ENCODE results near the gene MYLK.
"Not testable (repeated sequence)": the region's sequence is repeated elsewhere in the genome, so short reads cannot be mapped to it uniquely, and the experiment has no call there.

The MYLK gene

DNA sequence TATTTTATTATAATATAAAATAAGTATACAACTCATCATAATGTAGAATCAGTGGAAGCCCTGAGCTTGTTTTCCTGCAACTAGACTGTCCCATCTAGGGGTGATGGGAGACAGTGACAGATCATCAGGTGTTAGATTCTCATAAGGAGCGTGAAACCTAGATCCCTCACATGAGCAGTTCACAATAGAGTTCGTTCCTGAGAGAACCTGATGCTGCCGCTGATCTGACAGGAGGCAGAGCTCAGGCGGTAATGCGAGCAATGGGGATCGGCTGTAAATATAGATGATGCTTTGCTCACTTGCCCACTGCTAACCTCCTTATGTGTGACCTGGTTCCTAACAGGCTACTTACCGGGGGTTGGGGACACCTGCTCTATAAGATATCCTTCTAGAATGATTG is 272.5 kb downstream of the MYLK start:
- not testable (repeated sequence) for DNase-seq

DNA sequence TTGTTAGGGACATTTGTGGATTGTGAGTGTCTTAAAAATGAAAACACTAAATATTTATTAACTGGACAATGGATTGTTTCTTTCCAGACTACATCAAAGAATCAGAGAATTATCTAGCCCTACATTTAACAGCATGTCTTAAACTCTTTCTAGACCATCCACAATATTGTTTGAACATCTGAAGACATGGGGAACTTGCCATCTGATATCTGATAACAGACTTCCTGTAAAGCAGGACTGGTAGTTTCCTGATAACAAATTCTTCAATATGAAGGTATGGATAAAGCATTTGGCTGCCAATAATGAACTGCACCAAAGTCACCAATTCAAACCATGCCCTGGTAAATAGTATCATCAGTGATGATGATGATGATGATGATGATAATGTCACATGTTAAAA is 273.1 kb downstream of the MYLK start:
- DNase-seq, result no peak

DNA sequence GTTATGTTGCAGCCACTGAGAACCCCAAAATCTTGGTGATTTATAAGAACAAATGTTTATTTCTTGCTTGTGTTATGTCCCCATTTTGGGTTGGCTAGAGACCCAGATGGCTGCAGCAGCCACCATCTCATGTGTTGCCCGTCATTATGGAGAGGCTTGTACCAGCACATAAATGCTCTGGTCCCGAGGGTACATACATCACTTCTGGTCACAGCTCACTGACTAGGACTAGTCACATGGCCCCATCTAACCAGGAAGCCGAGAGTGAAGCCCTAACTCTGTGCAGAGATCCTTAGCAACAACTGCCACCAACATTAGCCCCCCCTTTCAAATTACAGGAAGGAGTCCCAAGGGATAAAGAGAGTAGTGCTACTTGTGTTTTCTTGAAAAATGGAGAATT is 273.8 kb downstream of the MYLK start:
- DNase-seq, result no peak

DNA sequence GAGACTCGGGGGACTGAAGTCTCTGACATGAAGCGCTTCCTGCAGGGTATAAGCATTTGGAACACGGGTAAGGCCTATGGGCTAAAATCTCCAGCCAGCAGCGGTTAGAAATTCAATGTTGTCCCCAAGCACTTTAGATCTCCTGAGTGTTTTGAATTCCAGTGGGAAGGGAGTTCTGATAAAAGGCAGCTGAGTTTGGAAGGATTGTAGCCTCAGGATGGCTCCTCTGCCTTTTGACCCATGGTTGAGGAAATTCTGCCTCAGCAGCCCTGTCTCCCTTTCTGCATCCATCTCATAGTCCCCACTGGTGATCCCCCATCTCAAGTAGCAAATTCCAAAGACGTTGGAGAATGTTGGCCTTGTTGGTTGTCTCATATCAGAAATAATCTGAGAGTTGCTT is 275.1 kb downstream of the MYLK start:
- no peak for DNase-seq

DNA sequence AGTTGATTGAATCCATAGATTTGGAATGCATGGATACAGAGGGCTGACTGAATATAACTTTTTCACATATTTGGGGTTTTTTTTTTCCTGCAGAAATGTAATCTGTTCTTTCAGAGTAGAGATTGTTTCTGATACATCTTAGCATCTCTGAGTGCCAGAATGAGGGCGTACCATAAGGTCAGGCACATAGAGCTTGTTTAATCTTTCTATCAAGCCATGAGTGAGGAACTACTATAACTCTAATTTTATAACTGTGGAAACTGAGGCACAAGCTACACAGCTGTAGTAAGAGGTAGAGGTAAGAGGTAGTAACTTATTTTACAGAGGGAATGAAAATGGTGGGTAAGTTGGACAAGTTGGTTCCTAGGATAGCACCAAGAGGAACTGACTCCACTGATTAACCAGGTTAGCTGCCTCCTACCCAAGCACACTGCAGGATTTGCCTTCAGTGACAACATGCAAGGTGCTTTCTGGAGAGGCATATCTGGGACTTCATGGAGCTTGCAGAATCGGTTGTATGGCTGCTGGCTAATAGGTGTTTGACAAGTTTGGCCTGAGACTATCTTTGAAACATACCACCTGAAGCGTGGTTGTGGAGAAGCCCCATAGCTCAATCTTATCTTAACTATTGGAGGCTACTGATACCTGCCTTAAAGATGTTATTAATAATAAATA is 275.7 kb downstream of the MYLK start:
- DNase-seq, result no peak

DNA sequence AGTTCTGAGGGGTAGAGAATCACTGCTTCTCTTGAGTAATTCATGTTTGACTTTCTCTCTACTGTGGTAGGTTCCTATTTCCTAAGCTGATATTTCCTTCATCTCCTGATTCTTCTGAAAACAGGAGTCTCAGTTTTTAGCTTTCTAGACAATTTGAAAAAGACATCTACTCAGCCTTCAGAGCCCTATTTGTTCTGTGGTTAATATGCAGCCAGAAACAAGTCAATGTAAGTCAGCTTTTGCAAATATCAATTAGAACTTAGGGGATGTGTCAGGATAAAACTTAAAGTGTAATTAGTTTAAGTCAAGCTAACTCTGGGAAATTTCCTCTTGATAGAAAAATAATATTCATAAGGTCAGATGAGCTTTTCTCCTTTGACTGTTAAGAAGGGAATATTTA is 277.6 kb downstream of the MYLK start:
- no peak for DNase-seq

DNA sequence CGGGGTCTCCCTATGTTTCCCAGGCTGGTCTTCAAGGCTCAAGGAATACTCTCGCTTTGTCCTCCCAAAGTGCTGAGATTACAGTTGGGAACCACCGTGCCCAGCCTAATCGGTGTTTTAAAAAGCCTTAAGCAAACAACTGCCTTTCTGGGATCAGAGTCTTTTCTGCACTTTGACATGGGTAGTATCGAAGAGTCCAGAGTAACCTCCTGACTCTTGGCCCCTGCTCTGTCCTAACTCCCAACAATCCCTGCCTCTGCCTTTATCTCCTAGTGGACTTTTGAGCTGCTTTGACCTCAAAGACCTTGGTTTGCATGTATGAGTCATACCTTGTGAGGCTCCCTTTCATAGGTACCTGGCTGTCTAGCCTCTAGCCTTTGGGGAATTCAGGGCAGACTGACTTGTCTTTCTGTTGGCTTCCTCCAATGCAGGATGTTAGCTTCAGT is 278.3 kb downstream of the MYLK start:
- no peak for DNase-seq

DNA sequence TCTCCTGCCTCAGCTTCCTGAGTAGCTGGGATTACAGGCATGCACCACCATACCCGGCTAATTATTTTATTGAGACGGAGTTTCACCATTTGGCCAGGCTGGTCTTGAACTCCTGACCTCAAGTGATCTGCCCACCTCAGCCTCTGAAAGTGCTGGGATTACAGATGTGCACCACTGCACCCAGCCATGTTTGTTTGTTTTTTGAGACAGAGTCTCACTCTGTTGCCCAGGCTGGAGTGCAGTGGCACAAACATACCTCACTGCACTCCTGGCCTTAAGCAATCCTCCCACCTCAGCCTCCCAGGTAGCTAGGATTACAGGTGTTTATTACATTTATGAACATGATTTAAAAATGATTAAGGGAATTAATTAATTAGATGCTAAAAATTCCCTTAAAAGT is 281.0 kb downstream of the MYLK start:
- DNase-seq, result not testable (repeated sequence)

DNA sequence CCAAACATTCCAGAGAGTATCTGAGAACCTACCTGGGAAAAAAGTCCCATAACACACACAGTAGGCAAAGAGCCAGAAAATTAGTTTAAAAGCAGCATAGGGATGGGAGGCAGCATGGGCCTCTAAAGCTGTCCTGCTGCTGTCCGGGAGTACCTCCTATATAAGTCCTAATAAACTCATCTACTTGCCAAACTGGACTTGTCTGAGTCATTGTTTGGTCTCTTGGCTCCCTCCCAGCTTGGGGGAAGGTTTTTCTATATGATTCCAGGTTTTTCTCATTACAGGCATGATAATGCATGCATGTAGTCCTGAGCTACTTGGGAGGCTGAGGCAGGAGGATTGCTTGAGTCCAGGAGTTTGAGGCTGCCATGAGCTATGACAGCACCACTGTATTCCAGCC is 281.8 kb downstream of the MYLK start:
- DNase-seq, result no peak

DNA sequence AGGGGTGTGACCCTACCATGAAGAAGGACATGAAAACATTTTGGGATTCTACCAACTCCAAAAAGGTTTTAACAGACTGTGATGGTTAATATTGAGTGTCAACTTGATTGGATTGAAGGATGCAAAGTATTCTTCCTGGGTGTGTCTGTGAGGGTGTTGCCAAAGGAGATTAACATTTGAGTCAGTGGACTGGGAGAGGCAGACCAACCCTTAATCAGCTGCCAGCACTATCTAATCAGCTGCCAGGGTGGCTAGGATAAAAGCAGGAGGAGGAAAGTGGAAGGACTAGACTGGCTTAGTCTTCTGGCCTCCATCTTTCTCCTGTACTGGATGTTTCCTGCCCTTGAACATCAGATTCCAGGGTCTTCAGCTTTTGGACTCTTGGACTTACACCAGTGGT is 283.3 kb downstream of the MYLK start:
- DNase-seq, result not testable (repeated sequence)

DNA sequence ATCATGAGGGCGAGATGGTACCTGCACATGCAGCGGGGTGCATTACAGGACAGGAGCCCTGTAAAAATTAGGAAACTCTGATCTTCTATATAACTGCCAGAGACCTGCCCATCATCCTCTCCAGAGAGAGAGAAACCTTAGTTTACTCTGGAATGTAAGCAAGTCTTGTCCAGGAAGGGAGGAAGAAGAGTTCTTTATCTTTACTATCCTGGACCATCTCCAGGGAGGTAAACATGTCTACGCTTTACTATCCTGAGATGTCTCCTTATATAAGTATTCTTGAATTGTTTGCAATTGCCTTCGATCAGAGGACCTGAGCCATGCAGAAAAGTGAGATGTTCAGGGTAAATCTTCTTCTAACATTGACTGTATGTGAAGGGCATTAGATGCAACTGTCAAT is 286.6 kb downstream of the MYLK start:
- no peak for DNase-seq

DNA sequence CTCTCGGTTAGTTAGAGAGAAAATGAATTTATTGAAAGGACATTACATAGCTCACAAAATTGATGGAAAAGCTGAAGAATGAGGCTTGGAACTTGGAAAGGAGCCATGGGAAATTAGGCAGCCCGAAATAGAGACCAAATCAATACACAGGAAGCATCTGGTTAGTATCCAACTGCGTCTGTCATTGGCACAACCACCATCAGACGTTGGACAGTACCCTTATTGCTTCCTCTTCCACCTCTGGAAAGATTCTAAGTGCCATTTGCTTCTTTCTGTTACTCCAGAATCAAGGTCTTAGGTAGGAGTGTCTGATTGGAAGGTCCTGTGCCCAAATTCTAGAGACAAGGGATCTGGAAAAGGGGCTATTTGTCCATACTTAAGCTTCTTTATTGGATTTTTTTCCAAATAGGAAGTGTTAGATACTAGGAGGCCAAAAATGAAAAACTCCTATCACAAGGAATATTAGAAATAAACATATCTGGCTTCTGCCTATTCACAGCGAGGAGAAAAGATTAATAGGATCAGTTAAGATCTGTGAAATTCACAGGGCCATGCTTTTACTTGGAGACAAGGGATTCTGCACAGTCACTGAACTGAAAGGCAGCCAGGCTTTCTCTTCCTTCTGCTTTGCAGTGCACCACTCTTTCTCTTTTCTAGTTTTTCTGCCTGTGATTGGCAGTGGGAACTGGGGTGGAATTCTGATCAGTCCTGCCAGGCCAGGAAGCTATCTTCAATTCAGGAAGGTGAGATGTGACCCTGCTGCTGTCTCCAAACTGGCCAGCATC is 288.5 kb downstream of the MYLK start:
- no peak for DNase-seq

DNA sequence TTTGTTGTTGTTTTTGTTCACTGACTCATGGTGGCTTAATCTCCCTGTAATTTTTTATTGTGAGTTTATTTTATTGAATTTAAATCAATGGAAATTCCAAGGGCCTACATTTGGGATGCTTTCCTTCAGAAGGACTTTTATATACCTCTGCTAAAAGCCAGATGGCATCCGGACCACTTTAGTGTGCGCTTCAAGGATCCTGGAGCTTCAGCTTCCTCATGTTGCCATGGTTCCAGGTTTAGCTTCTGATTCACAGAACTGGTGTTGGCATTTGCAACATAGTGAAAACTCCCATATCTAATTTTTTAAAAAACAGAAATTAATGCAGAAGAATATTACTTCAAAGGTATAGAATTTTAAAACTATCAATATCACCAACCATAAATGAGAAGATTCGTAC is 290.8 kb downstream of the MYLK start:
- DNase-seq, result no peak

DNA sequence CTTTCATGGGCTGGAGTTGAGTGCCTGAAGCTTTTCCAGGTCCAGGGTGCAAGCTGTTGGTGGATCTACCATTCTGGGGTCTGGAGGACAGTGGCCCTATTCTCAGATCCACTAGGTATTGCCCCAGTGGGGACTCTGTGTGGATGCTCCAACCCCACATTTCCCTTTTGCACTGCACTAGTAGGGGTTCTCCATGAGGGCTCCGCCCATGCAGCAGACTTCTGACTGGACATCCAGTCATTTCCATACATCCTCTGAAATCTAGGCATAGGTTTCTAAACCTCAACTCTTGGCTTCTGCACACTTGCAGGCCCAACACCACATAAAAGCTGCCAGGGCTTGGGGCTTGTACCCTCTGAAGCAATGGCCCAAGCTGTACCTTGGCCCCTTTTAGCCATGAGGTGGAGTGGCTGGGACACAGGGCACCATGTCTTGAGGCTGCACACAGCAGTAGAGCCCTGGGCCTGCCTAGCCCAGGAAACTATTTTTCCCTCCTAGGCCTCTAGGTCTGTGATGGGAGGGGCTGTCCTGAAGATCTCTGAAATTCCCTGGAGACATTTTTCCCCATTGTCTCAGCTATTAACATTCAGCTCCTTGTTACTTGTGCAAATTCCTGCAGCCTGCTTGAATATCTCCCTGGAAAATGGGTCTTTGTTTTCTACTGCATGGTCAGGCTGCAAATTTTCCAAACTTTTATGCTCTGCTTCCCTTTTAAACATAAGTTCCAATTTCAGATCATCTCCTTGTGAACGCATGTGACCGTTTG is 293.3 kb downstream of the MYLK start:
- no peak for DNase-seq

DNA sequence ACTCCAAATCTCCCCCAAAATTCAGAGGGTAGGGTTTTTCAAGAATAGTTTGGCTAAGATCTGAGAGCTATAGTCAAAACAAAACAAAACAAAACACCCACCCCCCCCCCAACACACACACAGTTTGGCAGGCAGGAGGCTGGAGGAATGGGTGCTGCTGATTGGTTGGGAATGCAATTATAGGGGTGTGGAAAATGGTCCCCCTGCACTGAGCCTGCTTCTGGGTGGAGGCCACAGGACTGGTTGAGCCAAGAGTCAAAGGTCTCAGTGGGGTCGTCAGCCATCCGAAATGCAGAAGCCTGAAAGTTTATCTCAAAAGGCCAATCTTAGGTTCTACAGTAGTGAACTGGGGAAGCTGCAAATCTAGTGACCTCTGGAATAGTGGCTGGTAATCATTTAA is 296.7 kb downstream of the MYLK start:
- no peak for DNase-seq

DNA sequence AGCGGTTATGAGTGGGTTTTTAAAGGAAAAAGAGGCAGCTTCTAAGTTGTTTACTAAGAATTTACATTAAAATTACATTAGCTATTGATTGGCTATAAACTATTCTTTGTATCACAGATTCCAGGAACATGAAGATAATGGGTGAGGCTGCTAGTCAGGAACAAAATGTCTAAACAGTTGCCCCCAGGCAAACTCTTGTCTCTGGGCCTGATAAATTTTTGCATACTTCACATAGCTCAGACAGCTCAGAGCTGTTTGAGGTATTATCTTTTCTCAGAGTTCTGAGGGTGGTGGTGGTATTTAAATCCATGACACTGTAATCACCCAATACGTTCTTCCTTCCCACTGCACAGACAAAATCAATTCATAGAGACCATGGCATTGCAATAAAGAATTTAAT is 297.2 kb downstream of the MYLK start:
- no peak for DNase-seq

DNA sequence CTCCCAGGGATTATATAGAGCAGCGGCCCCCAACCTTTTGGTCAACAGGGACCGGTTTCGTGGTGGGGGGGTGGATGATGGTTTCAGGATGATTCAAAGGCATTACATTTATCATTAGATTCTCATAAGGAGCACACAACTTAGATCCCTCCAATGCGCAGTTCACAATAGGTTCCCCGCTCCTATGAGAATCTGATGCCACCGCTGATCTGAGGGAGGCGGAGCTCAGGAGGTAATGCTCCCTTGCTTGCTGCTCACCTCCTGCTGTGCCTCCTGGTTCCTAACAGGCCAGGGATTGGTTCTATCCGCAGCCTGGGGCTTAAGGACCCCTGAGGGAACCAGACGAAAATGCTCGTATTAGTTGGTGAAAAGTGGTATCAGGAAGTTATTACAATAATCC is 298.0 kb downstream of the MYLK start:
- peak; percentile 55 to 61 for DNase-seq

DNA sequence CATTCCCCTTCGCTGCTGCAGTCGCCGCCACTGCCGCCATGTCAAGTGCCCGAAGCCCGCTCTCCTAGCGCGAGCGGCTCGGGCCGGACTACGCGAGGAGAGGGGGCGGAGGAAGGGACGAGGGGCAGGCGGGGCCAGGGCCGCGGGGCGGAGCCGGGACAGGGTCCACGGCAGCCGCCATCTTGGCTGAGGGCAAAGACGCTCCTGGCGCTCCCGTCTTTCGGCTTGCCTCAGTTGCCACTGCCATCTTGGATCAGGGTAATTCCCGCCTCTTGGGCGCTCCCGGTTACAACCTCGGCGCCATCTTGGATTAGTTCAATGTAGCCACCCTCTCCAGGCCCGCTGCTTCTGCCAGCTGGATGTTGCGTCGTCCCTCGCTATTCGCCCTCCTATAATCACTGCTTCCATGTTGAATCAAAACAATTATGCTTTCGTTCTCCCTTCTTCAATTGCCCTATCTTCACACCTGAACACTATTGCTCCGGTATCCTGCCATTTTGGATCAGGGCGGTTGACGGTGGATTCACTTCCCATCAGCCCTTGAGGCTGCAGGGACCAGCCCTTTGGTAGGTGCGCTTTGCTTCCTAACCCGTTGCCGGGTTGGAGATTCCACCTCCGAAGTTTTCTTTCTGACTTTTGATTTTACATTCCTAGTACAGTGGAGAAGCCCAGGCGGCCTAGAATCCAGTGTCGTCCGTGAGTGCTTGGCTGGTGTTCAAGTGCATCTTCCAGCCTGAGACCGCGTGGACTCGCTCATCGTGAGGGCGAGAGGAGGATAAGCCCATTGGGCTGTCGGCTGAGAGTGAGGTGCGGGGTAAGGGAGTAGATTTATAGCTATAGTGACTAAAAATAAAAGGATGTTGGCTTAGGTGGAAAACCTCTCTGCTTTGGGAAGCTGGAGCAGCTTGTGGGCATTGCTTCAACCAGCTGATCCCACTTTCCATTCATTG is 298.9 kb downstream of the MYLK start, which contains the start of gene HACD2:
TSS of gene HACD2 (minus strand) at position 66 of the 950 bp plus-strand sequence. CDS start at position 40, 26 bp downstream.
- peak; percentile 95 to 97 for DNase-seq

DNA sequence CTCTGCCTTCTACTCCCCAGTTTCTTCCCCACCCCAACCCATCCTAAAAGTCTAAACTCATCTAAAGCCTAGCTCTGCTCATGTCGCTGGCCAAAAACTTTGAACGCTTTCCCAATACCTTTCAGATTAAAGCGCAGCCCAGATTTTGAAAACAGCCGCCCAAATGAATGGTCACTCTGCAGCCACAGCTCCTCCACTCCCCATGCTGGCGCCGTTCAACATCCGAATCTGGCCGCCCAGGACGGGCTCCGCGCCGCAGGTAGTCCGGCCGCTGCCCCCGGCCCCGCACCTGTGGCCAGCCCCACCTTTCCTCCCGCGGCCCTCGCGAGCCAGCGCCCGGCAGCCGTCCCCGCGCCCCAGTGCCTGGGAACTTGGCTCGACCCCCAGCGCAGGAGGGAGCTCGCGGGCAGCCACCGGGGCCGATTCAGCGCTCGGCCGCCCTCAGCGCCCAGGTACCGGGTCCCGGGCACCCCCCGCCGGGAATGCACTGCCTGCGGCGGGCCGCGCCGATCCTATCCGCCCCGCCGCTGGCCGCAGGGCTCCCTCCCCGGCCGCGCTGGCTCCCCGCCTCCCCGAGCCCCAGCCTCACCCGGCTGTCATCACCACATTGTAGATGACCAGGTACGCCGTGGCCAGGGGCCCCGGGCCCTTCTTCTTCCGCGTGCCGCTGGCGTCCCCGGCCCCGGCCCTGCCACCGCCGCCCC is 299.7 kb downstream of the MYLK start:
- peak; percentile 39 to 44 for DNase-seq

DNA sequence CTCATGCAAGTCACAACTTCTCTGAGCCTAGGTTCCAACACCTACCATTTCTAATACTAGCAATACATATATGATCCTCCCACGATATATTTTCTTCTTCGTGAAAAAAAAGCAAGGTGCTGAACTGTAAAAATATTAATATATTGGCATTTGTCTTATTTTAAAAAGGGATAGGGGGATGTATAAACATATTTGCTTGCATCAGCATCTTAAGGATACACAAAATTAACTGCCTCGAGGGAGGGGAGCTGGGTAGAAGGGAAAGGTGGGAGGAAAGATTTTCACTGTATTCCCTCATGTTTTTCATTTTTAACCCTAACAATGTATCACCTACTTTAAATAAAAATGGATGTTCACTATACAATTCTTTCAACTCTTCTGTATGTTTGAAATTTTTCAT is 300.6 kb downstream of the MYLK start:
- no peak for DNase-seq

DNA sequence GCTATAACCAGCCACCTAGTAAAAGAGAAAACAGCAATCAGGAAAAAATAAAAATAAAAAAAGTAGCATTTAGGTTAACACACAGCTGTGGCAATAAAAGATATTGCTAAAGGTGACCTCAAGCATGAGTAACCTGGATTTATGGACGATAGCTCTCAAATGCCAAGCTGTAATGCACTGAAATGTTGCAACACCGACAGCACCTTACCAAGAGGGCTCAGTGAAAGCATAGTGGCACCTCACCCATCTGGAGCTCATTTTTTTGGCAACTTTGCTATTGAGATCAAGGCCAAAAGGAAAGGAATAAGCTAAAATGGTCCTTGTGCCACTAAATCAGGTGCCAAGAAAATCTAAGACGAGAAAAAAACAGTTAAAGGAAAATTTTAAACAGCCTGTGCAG is 301.8 kb downstream of the MYLK start:
- no peak for DNase-seq

DNA sequence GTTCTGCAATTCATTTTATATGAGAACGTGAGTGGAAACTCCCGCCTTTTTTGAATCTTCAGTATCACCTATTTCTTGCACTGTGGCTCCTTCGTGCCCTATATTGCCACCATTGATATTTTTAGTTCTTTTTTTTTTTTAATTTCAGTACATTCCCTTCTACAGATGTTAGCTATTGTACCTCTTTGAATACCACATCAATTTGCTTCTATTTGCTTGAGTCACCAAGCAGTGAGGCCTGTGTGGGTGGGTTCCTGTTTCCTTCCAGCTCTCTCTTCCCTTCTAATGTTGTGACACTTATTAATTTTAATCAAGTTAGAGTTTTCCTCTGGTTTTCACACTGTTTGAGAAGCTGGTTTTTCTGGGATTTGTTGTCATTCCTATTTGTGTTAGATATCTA is 308.0 kb downstream of the MYLK start:
- DNase-seq, result no peak
